ENCODE data around the gene PEMT.
"Not testable (repeated sequence)": the region's sequence is repeated elsewhere in the genome, so short reads cannot be mapped to it uniquely, and the experiment has no call there.

Gene PEMT
- long read RNA-seq, transcript PEMT-201 (7 exons, 1,013 nt), result major isoform, 42 of 51 reads
- long read RNA-seq, partial matches to known transcripts, result 0 of 51 reads
- long read RNA-seq, other reads (novel, unspliced or antisense), result 7 of 51 reads

- Histone ChIP-seq H3K27me3 (ENCODE audit: insufficient read depth, poor library complexity, severe bottlenecking) (no peaks in the 10 kb centered on the region), H3K4me3 (replicated peaks; ENCODE audit: insufficient read depth, low read length) (peak within 1 kb of the TSS; percentile 66), H3K27ac (replicated peaks) (peak within 1 kb of the TSS; percentile 90)
- TF ChIP-seq SPI1 (IDR thresholded peaks at IDR 0.05; ENCODE audit: borderline replicate concordance, low read depth) (no peak), REST (IDR thresholded peaks at IDR 0.05; ENCODE audit: insufficient replicate concordance, low read depth) (peak; percentile 29), GABPA (IDR thresholded peaks at IDR 0.05; ENCODE audit: low read depth) (peak; percentile 93), CTCF (IDR thresholded peaks at IDR 0.05; ENCODE audit: insufficient read depth, low read length) (no peak)
- DNase-seq (ENCODE audit: low read depth in 1 of 2, low spot score in 1 of 2), result peak; percentile 84 to 94
Measured at GRCh38 chr17:17591355-17592298, at the start of gene PEMT. TSS of gene PEMT (minus strand) at chr17:17591708. CDS start at chr17:17591626, 82 bp downstream.

- not testable (repeated sequence) for H3K27ac ChIP-seq (replicated peaks); H3K27me3 ChIP-seq (ENCODE audit: insufficient read depth, poor library complexity, severe bottlenecking); H3K4me3 ChIP-seq (replicated peaks; ENCODE audit: insufficient read depth, low read length)
- peak in 1 of 2 experiments; percentile 83 for DNase-seq (ENCODE audit: low read depth in 1 of 2, low spot score in 1 of 2)
Measured at GRCh38 chr17:17639661-17640270, 48.3 kb upstream of the PEMT start.

GRCh38 chr17:17638467-17638866, 47.0 kb upstream of the PEMT start:
- no peaks in the 10 kb centered on the region for H3K27me3 ChIP-seq (ENCODE audit: insufficient read depth, poor library complexity, severe bottlenecking)
- H3K27ac ChIP-seq (replicated peaks), result no peak overlapping the region

More at GRCh38 chr17:17638467-17638866, 47.0 kb upstream of the PEMT start:
- no peak for DNase-seq (ENCODE audit: low read depth in 1 of 2, low spot score in 1 of 2)
- TF ChIP-seq GABPA (IDR thresholded peaks at IDR 0.05; ENCODE audit: low read depth) (no peak), SPI1 (IDR thresholded peaks at IDR 0.05; ENCODE audit: borderline replicate concordance, low read depth) (no peak), REST (IDR thresholded peaks at IDR 0.05; ENCODE audit: insufficient replicate concordance, low read depth) (no peak), CTCF (IDR thresholded peaks at IDR 0.05; ENCODE audit: insufficient read depth, low read length) (no peak), POLR2AphosphoS5 (IDR thresholded peaks at IDR 0.05; ENCODE audit: low read depth) (no peak)
- no peak overlapping the region for H3K4me3 ChIP-seq (replicated peaks; ENCODE audit: insufficient read depth, low read length)
